Natural killer cell (primary cell): ENCODE data around the gene PATJ. TPM values are rescaled to one million over a fixed set of nuclear protein-coding genes. Genes with fewer than 3 reads are reported as not detected.

Experiments used
- ATAC-seq, 3 donors: fragments of 150-1000 bp in 2 of 3; fragments of 200-7000 bp in 1 of 3; cut with Tn5 transposase; 1 replicate in 1 of 3; 2 replicates in 2 of 3; pipeline ENCODE4 v1.10.0; 2021; ENCODE audit warnings: mild to moderate bottlenecking in 2 of 3, moderate library complexity in 2 of 3
- DNase-seq, 2 donors: peaks; one replicate each; pipeline versions ENCODE4 v3.0.0 to v3.0.0-alpha.2; 2013 to 2021; ENCODE audit warnings: mixed read lengths in 1 of 2
- H3K27ac ChIP-seq: one replicate; pipeline ENCODE4 v1.5.1; 2013; ENCODE audit warnings: mild to moderate bottlenecking, low read length
- H3K27me3 ChIP-seq: one replicate; pipeline ENCODE4 v1.6.1; 2013; ENCODE audit warnings: low read length; ENCODE audit not compliant: control insufficient read depth, insufficient read depth
- H3K36me3 ChIP-seq: one replicate; pipeline ENCODE4 v1.6.1; 2013; ENCODE audit warnings: low read length; ENCODE audit not compliant: control insufficient read depth, insufficient read depth
- H3K4me1 ChIP-seq: one replicate; pipeline ENCODE4 v1.6.1; 2013; ENCODE audit warnings: low read length; ENCODE audit not compliant: control insufficient read depth, insufficient read depth
- H3K4me3 ChIP-seq: one replicate; pipeline ENCODE4 v1.5.1; 2013; ENCODE audit warnings: low read length
- H3K9me3 ChIP-seq: one replicate; pipeline ENCODE4 v1.6.1; 2013; ENCODE audit warnings: low read length; ENCODE audit not compliant: control insufficient read depth, insufficient read depth
- H3K27ac Mint-ChIP-seq, 2 donors: one replicate each; pipeline ENCODE4 v1.8.0; 2022; ENCODE audit warnings: mild to moderate bottlenecking in 2 of 2, mixed read lengths in 2 of 2, moderate library complexity in 1 of 2
- H3K27me3 Mint-ChIP-seq, 2 donors: one replicate each; pipeline ENCODE4 v1.8.0; 2022; ENCODE audit warnings: low read depth in 2 of 2, mixed read lengths in 2 of 2
- H3K36me3 Mint-ChIP-seq: one replicate; pipeline ENCODE4 v1.8.0; 2022; ENCODE audit warnings: mixed read lengths
- H3K4me1 Mint-ChIP-seq, 2 donors: one replicate each; pipeline ENCODE4 v1.8.0; 2022; ENCODE audit warnings: mixed read lengths in 2 of 2
- H3K4me3 Mint-ChIP-seq: one replicate; pipeline ENCODE4 v1.8.0; 2022; ENCODE audit warnings: mild to moderate bottlenecking, moderate library complexity, mixed read lengths
- H3K9me3 Mint-ChIP-seq, 2 donors: one replicate each; pipeline ENCODE4 v1.8.0; 2022; ENCODE audit warnings: mixed read lengths in 2 of 2
- WGBS: methylation state at CpG from one replicate; pipeline ENCODE4 v1.1.7; 2013; ENCODE audit warnings: missing lambda C conversion rate; ENCODE audit not compliant: insufficient coverage; 5-methylcytosine and 5-hydroxymethylcytosine counted together
- intact Hi-C: fragments of 100-400 bp; cut with micrococcal nuclease; formaldehyde crosslinking; loops from one replicate; pipeline ENCODE4 v1.14.2; 2022
- total RNA-seq, 4 donors: library from RNA; stranded (reverse); fragments of 120-200 nt in 1 of 4; gene quantifications; one replicate each; pipeline versions ENCODE4 v1.2.3 to v1.2.4, GENCODE V29; 2013 to 2022
- TF ChIP-seq, protein P1 (sequence below): fragments of 200-600 bp; IDR thresholded peaks from one replicate; pipeline ENCODE4 v1.8.0; 2022; ENCODE audit warnings: antibody characterized with exemption

The PATJ gene
- total RNA-seq, 3 donors from 2014 or later (not counting 1 experiment from before 2014, with no cell fraction given): 15.0 to 18.5 (median 16.7) TPM

DNA sequence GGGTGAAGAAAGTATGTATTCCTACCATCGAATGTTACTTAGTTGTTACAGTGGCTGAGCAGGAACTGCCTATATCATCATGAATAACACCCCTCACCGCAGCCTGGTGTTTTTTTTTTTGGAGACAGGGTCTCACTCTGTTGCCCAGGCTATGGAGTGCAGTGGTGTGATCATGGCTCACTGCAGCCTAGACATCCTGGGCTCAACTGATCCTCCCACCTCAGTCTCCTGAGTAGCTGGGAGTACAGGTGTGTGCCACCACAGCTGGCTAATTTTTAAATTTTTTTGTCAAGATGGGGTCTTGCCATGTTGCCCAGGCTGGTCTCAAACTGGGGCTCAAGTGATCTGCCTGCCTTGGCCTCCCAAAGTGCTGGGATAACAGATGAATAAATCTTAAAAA, 7.3 kb downstream of the PATJ start:
- H3K9me3 Mint-ChIP-seq: no peaks in the 10 kb centered on the region
- H3K4me1 ChIP-seq: no peaks in the 10 kb centered on the region
- H3K27me3 Mint-ChIP-seq: no peaks in the 10 kb centered on the region
- no peak overlapping the region for H3K27ac Mint-ChIP-seq
- no peak for DNase-seq
- no peaks in the 10 kb centered on the region for H3K36me3 ChIP-seq
- TF ChIP-seq, protein P1, sequence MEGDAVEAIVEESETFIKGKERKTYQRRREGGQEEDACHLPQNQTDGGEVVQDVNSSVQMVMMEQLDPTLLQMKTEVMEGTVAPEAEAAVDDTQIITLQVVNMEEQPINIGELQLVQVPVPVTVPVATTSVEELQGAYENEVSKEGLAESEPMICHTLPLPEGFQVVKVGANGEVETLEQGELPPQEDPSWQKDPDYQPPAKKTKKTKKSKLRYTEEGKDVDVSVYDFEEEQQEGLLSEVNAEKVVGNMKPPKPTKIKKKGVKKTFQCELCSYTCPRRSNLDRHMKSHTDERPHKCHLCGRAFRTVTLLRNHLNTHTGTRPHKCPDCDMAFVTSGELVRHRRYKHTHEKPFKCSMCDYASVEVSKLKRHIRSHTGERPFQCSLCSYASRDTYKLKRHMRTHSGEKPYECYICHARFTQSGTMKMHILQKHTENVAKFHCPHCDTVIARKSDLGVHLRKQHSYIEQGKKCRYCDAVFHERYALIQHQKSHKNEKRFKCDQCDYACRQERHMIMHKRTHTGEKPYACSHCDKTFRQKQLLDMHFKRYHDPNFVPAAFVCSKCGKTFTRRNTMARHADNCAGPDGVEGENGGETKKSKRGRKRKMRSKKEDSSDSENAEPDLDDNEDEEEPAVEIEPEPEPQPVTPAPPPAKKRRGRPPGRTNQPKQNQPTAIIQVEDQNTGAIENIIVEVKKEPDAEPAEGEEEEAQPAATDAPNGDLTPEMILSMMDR: no peak
- no peak overlapping the region for H3K27ac ChIP-seq
- H3K4me1 Mint-ChIP-seq: peaks cover 0 to 4% of the 10 kb centered on the region in 2 donors
- no peak overlapping the region for H3K4me3 Mint-ChIP-seq
- ATAC-seq: no peak
- 80% methylated on average over 1 of the region's 2 CpGs for WGBS
- H3K9me3 ChIP-seq: no peaks in the 10 kb centered on the region
- no peak overlapping the region for H3K4me3 ChIP-seq
- no peaks in the 10 kb centered on the region for H3K27me3 ChIP-seq
- H3K36me3 Mint-ChIP-seq: no peaks in the 10 kb centered on the region
- intact Hi-C loops: no loop called here

GRCh38 chr1:61752921-61753389, 10.7 kb downstream of the PATJ start:
- DNase-seq: no peak
- no peak overlapping the region for H3K4me3 ChIP-seq
- intact Hi-C loops: no loop called here
- TF ChIP-seq, protein P1: no peak
- no peak for ATAC-seq
- H3K27ac ChIP-seq: no peak overlapping the region
- no peaks in the 10 kb centered on the region for H3K27me3 ChIP-seq
- no peaks in the 10 kb centered on the region for H3K4me1 ChIP-seq
- H3K4me1 Mint-ChIP-seq: no peaks in the 10 kb centered on the region
- H3K36me3 Mint-ChIP-seq: no peaks in the 10 kb centered on the region
- H3K27ac Mint-ChIP-seq: no peak overlapping the region
- WGBS: no CpG with 5 or more reads among the region's 1 CpG
- H3K9me3 ChIP-seq: no peaks in the 10 kb centered on the region
- H3K36me3 ChIP-seq: no peaks in the 10 kb centered on the region
- no peaks in the 10 kb centered on the region for H3K27me3 Mint-ChIP-seq
- H3K9me3 Mint-ChIP-seq: no peaks in the 10 kb centered on the region
- no peak overlapping the region for H3K4me3 Mint-ChIP-seq

DNA sequence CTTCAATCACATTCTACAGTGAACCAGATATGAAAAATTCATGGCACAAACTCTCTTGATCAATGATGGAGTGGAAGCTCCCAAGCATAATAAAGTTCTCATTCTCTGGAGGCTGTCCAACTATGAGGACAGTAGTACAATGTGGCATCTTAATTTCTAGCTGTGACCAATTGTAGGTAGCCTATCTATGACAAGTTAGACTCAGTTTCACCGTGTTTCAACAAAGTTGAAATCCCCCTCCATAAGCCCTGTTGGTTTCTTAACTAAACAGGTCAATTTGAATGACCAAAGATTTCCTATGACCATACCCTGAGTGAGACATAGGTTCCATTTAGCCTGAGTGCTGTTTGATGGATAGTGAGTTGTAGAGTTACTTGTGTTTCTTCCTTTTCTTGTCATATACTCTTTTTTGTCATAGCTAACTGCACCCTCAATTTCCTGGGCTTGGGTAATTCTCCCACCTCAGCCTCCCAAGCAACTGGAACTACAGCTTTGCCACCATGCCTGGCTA, 11.8 kb downstream of the PATJ start:
- H3K27ac Mint-ChIP-seq: no peak overlapping the region
- Histone ChIP-seq H3K4me3 (no peak overlapping the region), H3K27me3 (no peaks in the 10 kb centered on the region), H3K27ac (no peak overlapping the region), H3K36me3 (no peaks in the 10 kb centered on the region), H3K4me1 (no peaks in the 10 kb centered on the region), H3K9me3 (no peaks in the 10 kb centered on the region)
- H3K4me3 Mint-ChIP-seq: no peak overlapping the region
- no peaks in the 10 kb centered on the region for H3K9me3 Mint-ChIP-seq
- H3K4me1 Mint-ChIP-seq: no peaks in the 10 kb centered on the region
- intact Hi-C loops: no loop called here
- H3K27me3 Mint-ChIP-seq: no peaks in the 10 kb centered on the region
- ATAC-seq (no peak), DNase-seq (no peak)
- H3K36me3 Mint-ChIP-seq: no peaks in the 10 kb centered on the region
- WGBS: 88% methylated on average over 1 of the region's 1 CpG
- TF ChIP-seq, protein P1: no peak

DNA sequence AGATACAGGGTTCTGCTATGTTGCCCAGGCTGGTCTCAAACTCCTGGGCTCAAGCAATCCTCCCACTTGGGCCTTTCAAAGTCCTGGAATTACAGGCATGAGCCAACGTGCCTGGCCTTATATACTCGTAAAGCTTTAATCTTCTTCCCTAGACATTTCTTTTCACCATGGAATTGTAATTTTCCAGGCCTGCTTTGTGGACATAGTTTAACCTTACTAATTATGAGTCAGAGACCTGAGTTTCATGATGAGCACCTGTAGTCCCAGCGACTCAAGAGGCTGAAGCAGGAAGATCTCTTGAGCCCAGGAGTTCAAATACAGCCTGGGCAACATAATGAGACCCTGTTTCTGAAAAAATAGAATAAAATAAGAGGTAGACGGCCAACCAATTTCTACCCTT, 12.3 kb downstream of the PATJ start:
- no peaks in the 10 kb centered on the region for H3K9me3 Mint-ChIP-seq

More for the DNA sequence above, 12.3 kb downstream of the PATJ start:
- TF ChIP-seq, protein P1: no peak
- DNase-seq (no peak), ATAC-seq (no peak)
- 92% methylated on average over 3 of the region's 4 CpGs for WGBS
- H3K27ac ChIP-seq: no peak overlapping the region
- Mint-ChIP-seq H3K4me3 (no peak overlapping the region), H3K27me3 (no peaks in the 10 kb centered on the region), H3K36me3 (no peaks in the 10 kb centered on the region), H3K4me1 (no peaks in the 10 kb centered on the region), H3K27ac (no peak overlapping the region)
- H3K4me3 ChIP-seq: no peak overlapping the region
- H3K27me3 ChIP-seq: no peaks in the 10 kb centered on the region
- no peaks in the 10 kb centered on the region for H3K9me3 ChIP-seq
- intact Hi-C loops: no loop called here
- H3K36me3 ChIP-seq: no peaks in the 10 kb centered on the region
- H3K4me1 ChIP-seq: no peaks in the 10 kb centered on the region
